HCT116 (cell line): Measurements from ENCODE around the gene OSCP1.

Experiments used
- CEBPB ChIP-seq: IDR thresholded peaks from 2 replicates; pipeline ENCODE4 v1.6.1; 2012; ENCODE audit warnings: low read depth
- ELF1 ChIP-seq: IDR thresholded peaks from 2 replicates; pipeline ENCODE4 v1.6.1; 2012; ENCODE audit warnings: low read depth, borderline replicate concordance
- EZH2 ChIP-seq: fragments of 200-600 bp; sonication (generic); IDR thresholded peaks from 2 replicates; pipeline ENCODE4 v1.6.1; 2017; ENCODE audit warnings: antibody characterized with exemption, mixed run types
- JUND ChIP-seq: IDR thresholded peaks from 2 replicates; pipeline ENCODE4 v1.6.1; 2012
- MAX ChIP-seq: IDR thresholded peaks from 2 replicates; pipeline ENCODE4 v1.6.1; 2012
- POLR2A ChIP-seq: IDR thresholded peaks from 2 replicates; pipeline ENCODE4 v1.7.0; 2011; ENCODE audit warnings: borderline replicate concordance; ENCODE audit not compliant: insufficient read depth, insufficient read length; ENCODE audit errors: extremely low read depth
- POLR2AphosphoS5 ChIP-seq: IDR thresholded peaks from 2 replicates; pipeline ENCODE4 v1.6.1; 2011; ENCODE audit warnings: mild to moderate bottlenecking, low read depth, low read length, moderate library complexity
- SIN3A ChIP-seq: IDR thresholded peaks from 2 replicates; pipeline ENCODE4 v1.6.1; 2012; ENCODE audit warnings: low read depth
- SRF ChIP-seq: IDR thresholded peaks from 2 replicates; pipeline ENCODE4 v1.6.1; 2012; ENCODE audit warnings: low read depth
- YY1 ChIP-seq: IDR thresholded peaks from 2 replicates; pipeline ENCODE4 v1.6.1; 2011; ENCODE audit warnings: low read length, low read depth, moderate library complexity, mild to moderate bottlenecking; ENCODE audit not compliant: insufficient replicate concordance; ENCODE audit errors: extremely low read depth
- TF ChIP-seq, protein P1 (sequence below), 3 experiments: fragments of 200-600 bp in 1 of 3; sonication (generic) in 1 of 3; IDR thresholded peaks in 2 of 3; conservative IDR thresholded peaks in 1 of 3; 2 replicates each; pipeline ENCODE4 v1.5.1; 2012 to 2017; ENCODE audit warnings: low read depth in 2 of 3, low read length in 2 of 3, antibody characterized with exemption in 1 of 3, borderline replicate concordance in 1 of 3, control low read depth in 1 of 3, mild to moderate bottlenecking in 1 of 3, mixed read lengths in 1 of 3, mixed run types in 1 of 3, moderate library complexity in 1 of 3; ENCODE audit not compliant: insufficient read depth in 1 of 3
- TF ChIP-seq, protein P2 (sequence below): IDR thresholded peaks from 2 replicates; pipeline ENCODE4 v1.6.1; 2012; ENCODE audit warnings: low read depth
- TF ChIP-seq, protein P3 (sequence below): IDR thresholded peaks from 2 replicates; pipeline ENCODE4 v1.6.1; 2011; ENCODE audit warnings: mild to moderate bottlenecking, low read length, moderate library complexity; ENCODE audit not compliant: insufficient replicate concordance; ENCODE audit errors: extremely low read depth

DNA sequence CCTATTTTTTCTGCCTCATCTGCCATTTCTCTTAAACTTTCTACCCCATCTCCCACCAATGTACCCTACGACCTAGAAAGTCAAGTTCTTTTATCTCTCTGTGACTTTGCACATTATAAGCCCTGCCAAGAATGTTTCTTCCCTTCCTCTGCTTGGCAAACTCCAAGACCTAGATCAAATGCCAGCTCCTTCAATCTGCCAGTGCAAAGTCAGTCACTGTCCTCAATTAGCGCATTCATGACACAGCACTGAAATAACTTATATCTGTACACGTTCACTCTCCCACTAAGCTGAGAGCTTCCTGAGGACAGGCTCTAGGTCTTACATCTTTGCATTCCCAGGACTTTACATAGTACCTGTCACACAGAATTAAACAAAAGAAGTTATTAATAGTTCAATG is 31.1 kb downstream of the OSCP1 start:
- TF ChIP-seq, protein P1, sequence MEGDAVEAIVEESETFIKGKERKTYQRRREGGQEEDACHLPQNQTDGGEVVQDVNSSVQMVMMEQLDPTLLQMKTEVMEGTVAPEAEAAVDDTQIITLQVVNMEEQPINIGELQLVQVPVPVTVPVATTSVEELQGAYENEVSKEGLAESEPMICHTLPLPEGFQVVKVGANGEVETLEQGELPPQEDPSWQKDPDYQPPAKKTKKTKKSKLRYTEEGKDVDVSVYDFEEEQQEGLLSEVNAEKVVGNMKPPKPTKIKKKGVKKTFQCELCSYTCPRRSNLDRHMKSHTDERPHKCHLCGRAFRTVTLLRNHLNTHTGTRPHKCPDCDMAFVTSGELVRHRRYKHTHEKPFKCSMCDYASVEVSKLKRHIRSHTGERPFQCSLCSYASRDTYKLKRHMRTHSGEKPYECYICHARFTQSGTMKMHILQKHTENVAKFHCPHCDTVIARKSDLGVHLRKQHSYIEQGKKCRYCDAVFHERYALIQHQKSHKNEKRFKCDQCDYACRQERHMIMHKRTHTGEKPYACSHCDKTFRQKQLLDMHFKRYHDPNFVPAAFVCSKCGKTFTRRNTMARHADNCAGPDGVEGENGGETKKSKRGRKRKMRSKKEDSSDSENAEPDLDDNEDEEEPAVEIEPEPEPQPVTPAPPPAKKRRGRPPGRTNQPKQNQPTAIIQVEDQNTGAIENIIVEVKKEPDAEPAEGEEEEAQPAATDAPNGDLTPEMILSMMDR (IDR thresholded peaks at IDR 0.05 in 2 of 3, conservative IDR thresholded peaks at IDR 0.05 in 1 of 3; ENCODE audit: borderline replicate concordance in 1 of 3, insufficient read depth in 1 of 3, low read depth in 2 of 3, low read length in 2 of 3): no peak
- TF ChIP-seq POLR2A (no peak), EZH2 (no peak), CEBPB (no peak), MAX (no peak), ELF1 (no peak), POLR2AphosphoS5 (no peak), SIN3A (no peak), YY1 (no peak), SRF (no peak), JUND (no peak)
- TF ChIP-seq, protein P2, sequence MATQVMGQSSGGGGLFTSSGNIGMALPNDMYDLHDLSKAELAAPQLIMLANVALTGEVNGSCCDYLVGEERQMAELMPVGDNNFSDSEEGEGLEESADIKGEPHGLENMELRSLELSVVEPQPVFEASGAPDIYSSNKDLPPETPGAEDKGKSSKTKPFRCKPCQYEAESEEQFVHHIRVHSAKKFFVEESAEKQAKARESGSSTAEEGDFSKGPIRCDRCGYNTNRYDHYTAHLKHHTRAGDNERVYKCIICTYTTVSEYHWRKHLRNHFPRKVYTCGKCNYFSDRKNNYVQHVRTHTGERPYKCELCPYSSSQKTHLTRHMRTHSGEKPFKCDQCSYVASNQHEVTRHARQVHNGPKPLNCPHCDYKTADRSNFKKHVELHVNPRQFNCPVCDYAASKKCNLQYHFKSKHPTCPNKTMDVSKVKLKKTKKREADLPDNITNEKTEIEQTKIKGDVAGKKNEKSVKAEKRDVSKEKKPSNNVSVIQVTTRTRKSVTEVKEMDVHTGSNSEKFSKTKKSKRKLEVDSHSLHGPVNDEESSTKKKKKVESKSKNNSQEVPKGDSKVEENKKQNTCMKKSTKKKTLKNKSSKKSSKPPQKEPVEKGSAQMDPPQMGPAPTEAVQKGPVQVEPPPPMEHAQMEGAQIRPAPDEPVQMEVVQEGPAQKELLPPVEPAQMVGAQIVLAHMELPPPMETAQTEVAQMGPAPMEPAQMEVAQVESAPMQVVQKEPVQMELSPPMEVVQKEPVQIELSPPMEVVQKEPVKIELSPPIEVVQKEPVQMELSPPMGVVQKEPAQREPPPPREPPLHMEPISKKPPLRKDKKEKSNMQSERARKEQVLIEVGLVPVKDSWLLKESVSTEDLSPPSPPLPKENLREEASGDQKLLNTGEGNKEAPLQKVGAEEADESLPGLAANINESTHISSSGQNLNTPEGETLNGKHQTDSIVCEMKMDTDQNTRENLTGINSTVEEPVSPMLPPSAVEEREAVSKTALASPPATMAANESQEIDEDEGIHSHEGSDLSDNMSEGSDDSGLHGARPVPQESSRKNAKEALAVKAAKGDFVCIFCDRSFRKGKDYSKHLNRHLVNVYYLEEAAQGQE: no peak
- TF ChIP-seq, protein P3, sequence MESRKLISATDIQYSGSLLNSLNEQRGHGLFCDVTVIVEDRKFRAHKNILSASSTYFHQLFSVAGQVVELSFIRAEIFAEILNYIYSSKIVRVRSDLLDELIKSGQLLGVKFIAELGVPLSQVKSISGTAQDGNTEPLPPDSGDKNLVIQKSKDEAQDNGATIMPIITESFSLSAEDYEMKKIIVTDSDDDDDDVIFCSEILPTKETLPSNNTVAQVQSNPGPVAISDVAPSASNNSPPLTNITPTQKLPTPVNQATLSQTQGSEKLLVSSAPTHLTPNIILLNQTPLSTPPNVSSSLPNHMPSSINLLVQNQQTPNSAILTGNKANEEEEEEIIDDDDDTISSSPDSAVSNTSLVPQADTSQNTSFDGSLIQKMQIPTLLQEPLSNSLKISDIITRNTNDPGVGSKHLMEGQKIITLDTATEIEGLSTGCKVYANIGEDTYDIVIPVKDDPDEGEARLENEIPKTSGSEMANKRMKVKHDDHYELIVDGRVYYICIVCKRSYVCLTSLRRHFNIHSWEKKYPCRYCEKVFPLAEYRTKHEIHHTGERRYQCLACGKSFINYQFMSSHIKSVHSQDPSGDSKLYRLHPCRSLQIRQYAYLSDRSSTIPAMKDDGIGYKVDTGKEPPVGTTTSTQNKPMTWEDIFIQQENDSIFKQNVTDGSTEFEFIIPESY: no peak
